NCI-H1930 (cell line): ENCODE data around the gene ZNF507.
A peak's percentile ranks its signal among the peaks of the same experiment; 100 is the strongest.
"Not testable (repeated sequence)": the region's sequence is repeated elsewhere in the genome, so short reads cannot be mapped to it uniquely, and the experiment has no call there.

Experiments
- DNase-seq, 2 experiments: peaks; one replicate each; lab custom pipeline; 2025; lab: John Stamatoyannopoulos, UW

Gene ZNF507

DNA sequence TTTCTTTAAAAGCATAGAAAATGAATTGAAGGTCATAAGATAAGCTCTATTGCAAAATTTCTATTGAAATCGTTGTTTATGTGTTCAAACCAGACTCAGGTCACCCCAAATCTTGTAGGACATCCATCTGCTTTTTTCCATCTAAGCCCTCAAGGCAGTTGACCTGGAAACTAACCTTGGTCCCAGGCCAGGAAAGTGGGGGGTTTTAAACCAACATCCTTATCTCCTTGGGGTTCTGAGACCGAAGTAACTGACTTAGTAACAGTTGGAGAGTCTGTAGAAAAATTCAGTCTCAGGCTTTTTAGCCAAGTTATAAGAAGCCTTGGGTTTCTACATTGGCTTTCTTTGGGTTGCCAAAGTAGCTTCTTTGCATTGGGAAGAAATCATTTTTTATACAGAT is 23.4 kb downstream of the ZNF507 start:
- DNase-seq = no peak

DNA sequence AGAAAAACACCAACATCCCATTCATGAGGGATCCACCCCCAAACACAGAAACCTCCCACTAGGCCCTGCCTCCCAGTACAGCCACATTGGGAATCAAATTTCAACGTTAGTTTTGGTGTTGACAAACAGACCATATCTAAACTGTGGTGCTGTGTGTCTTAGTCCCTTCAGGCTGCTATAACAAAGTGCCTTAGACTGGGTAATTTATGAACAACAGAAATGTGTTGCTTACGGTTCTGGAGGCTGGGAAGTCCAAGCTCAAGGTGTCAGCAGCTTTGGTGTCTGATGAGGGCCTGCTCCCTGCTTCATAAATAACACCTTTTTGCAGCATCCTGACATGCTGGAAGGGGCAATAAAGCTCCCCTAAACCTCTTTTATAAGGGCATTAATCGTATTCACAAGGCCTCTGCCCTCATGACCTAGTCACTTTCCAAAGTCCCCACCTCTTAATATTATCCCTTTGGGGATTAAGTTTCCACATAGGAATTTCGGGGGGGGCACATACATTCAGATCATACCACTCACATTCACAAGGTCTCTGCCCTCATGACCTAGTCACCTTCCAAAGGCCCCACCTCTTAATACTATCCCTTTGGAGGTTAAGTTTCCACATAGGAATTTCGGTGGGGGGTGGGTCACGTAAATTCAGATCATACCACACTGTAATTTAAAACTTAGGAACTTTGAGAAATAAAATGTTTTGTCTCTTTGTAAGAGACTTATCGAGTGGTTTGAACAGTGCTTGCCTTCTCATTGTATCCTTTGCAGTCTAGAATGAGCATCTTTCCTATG is 27.5 kb downstream of the ZNF507 start:
- no peak for DNase-seq

GRCh38 chr19:32373585-32374295 is 28.3 kb downstream of the ZNF507 start:
- peak in 1 of 2 experiments; percentile 27 for DNase-seq

GRCh38 chr19:32374362-32374761 is 29.0 kb downstream of the ZNF507 start:
- not testable (repeated sequence) for DNase-seq

- DNase-seq = not testable (repeated sequence)
Observed at GRCh38 chr19:32377088-32377487, 31.7 kb downstream of the ZNF507 start.

DNA sequence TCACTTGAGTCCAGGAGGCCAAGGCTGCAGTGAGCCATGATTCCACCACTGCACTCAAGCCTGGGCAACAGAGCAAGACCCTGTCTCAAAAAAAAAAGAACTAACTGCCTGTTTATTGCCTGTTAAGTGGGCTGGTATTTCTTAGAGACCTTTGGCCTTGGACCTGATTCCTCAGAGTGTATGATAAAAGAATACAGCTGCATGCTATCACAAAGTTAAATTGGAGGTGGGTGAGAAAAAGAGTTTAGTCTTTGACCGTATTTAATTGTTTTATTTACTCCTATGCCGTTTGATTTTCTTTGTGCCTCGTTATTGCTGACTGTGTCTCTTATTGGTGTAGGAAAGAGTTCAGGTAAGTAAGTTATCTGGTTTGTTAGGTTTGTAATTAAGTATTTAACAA is 34.9 kb downstream of the ZNF507 start:
- no peak for DNase-seq

DNA sequence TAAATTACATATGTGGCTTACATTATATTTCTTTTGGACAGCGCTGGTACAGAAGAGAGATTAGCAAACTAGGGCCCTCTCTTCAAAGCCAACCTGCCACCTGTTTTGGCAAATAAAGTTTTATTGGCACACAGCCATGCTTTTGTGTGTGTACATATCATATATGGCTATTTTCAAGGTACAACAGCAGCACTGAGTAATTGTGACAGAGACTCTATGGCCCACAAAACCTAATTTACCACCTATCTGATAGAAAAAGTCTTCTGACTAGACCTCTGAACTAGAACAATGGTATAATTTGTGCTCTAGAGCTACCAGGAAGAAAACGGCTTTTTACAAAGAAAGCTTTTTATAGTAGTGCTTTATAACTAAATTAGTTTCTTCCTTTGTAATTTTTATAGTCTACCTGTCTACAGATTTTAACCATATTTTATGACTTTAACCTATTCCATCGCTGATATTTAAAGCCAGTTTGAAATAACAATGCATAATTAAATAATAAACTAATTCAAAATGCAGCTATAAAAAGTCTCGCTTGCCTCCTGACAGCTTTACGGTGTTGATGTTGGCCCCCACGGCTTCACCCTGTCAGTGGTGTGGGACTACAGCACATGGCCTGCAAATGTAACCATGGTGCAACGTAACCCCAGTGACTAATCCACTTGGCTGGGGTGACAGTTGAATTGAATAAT is 42.4 kb downstream of the ZNF507 start:
- no peak for DNase-seq

DNA sequence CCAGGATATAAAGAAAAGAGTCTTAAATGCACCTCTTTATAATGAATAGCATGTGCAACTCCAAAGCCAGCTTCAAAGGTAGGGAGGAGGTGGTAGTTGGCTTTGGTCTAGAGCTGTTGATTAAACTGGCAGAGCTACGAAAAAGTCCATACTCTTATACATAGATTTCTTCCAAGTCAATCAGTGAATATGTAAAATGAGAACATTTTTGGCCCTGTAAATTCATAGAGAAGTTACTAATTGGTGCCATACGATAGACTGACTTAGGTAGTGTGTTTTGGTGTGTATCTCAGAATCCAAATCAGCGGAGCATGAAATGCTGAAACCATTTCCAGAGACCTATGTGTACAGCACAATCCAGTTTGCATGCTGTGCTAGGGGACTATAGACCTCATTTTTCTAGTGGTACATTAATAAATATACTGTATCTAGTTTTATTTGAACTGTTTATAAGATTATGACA is 43.0 kb downstream of the ZNF507 start:
- DNase-seq = no peak

DNA sequence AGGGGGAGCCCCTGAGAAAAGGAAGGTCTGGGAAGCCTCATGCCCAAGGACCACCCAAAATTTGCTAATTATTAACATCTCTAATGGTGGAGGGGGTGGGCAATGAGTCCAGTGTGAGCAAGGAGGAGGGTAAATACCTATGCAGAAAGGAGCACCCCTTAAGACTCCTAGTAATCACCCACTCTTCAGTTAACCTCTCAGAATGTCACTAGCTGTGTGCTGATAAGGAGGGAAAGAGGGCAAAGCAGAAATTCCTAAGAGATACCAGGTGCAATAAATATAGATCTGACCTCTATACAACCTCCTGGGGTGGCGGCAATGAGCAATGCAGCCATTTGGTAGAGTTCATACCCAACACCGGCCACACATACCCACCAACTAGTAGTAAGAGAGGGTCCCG is 47.5 kb downstream of the ZNF507 start:
- no peak for DNase-seq

DNA sequence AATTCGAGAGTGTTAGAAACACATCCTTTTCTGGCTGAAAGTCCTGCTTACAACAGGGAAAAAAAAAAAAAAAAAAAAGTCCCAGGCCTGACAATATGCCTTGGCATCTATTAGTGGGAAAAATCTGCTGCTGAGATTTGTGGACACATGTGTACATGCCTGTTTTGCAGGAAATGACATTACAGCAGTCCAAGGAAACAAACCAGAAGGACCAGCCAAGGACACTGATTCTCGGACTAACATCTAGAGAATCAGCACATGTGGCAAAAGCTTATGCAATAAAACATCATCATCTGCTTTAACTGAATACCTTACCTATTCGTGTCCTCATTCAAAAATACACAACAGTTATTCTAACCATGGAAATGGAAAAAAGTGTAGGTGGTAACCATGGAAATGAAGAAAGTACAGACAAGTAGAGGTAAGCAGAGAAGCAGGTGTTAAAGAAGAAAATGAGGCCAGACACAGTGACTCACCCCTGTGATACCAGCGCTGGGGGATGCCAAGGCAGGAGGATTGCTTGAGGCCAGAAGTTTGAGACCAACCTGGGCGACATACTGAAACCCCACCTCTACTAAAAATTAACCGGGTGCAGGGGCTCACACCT is 50.7 kb downstream of the ZNF507 start:
- DNase-seq = no peak

DNA sequence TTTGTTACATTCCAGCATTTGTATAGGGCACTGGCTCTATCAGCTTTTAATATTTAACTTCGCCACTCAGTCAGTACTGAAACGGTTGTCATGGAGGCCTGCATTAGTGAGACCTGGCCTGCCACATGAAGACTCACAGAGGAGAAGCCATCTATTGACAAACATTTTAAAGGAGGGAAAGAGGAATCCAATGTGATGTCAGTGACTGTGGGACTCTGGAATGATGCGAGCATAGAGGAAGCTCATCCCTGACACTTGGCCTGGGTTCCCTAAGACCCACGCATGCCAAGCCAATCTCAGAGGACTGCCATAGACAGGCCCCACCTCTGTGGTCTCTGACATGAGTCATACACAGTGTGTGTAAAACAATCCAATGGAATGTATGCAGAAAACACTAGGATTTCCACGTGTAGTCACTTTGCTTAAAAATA is 52.3 kb downstream of the ZNF507 start:
- DNase-seq = no peak

GRCh38 chr19:32401992-32402391 is 56.6 kb downstream of the ZNF507 start:
- no peak for DNase-seq

GRCh38 chr19:32403291-32403995 is 58.0 kb downstream of the ZNF507 start:
- no peak for DNase-seq

GRCh38 chr19:32404213-32404932 is 59.0 kb downstream of the ZNF507 start:
- DNase-seq = no peak

- DNase-seq = no peak
Observed at GRCh38 chr19:32404933-32405430, 59.6 kb downstream of the ZNF507 start.

- peak; percentile 92 to 95 for DNase-seq
Observed at GRCh38 chr19:32405431-32406160, 60.2 kb downstream of the ZNF507 start, which contains the start of gene DPY19L3. Gene DPY19L3, plus strand, starts transcription at chr19:32405770. Its CDS starts 2,484 bp downstream, at chr19:32408254.

DNA sequence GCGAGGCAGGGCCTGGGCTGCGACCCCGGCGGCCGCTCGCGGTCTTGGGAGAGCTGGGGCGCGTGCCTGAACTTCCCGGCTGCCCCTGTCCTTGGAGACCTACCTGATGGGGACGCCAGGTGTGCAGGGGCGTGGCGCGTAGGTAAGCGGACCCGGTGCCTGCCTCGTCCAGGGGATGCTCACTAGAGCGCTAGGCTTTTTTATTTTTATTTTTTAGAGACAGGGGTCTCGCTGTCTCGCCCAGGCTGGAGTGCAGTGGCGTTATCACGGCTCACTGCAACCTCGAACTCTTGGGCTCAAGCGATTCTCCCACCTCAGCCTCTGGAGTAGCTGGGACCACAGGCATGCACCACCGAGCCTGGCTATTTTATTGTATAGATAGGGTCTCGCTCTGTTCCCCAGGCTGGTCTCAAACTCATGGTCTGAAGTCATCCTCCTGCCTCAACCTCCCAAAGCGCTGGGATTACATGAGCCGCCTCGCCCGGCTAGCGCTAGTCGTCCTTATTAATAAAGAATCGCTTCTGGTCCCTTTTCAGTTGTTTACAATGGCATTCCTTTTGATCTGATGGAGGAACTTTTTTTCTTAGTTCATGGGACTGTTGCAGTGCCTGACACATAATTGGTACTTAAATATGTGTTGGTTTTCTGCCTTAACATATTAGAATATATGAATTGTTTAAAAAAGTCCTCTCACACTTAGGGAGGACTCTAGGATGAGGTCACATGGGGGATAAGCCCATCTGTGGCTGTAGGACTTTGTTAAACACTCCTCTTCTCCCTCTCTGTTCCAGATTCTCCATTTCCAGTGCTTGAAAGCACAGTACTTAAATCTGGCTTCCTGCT is 61.0 kb downstream of the ZNF507 start:
- peak in 1 of 2 experiments; percentile 60 for DNase-seq

DNA sequence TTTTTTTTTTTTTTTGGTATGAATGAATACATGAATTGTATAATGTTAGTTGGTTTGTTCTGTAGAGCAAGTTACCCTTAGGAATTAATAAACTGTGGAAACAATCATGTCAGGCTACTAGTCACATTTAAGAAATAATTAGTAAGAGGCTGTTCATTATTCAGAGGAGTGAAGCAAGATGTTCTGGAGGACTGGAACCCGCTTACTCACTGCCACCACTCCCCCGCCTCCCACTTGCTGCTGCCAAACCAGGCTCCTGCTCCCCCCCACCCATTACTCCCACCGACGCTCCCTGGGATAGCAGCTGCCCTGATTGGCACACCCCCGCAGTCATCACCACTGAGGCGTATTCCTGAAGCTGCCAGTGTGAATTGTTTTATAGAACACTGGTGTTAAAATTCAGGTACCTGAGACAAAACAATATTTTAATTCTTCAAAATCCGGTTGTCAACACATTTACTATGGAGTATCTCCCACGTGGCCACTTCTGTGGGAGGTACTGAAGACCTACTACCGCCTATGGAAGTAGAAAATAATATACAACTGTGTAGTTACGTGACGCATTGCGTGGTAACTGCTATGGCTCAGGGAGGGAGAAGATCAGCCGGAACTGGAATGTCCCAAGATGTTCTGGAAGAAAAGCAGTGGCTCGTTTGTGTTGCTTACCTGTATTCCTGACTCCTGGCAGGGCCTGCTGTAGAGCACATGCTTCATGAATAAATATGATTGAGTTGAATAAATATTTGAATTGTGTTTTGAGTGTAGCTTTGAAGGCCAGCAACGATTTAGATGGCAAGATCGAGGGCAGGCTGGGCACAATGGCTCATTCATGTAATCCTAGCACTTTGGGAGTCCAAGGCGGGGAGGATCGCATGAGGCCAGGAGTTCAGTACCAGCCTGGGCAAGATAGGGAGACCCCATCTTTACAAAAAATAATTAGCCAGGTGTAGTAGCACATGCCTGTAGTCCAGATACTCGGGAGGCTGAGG is 61.9 kb downstream of the ZNF507 start:
- no peak for DNase-seq
